Naive thymus-derived CD4-positive, alpha-beta T cell (primary cell): ENCODE data around the gene MRPL42. TPM values are rescaled to one million over a fixed set of nuclear protein-coding genes. Genes with fewer than 3 reads are reported as not detected.

ENCODE experiments used
- ATAC-seq: fragments of 150-1000 bp; cut with Tn5 transposase; 2 replicates; pipeline ENCODE4 v1.10.0; 2021; ENCODE audit warnings: mild to moderate bottlenecking, moderate library complexity
- CTCF ChIA-PET: fragments of 350-600 bp; sonication (Branson Sonifier 250); formaldehyde crosslinking; loops from one replicate; lab custom pipeline; 2021; ENCODE audit warnings: antibody characterized with exemption; lab: Charles Lee
- POLR2A ChIA-PET: fragments of 350-600 bp; sonication (Branson Sonifier 250); formaldehyde crosslinking; loops from one replicate; lab custom pipeline; 2021; ENCODE audit warnings: antibody characterized with exemption, inconsistent platforms; lab: Charles Lee
- DNase-seq, 9 donors: peaks; one replicate each; pipeline versions ENCODE4 v3.0.0 to v3.0.0-alpha.2; 2020 to 2022; ENCODE audit warnings: mixed read lengths in 1 of 9
- H3K27ac ChIP-seq: one replicate; pipeline ENCODE4 v1.7.0; 2013; ENCODE audit warnings: mild to moderate bottlenecking, low read depth, low read length, moderate library complexity
- H3K27me3 ChIP-seq, 2 donors: one replicate each; pipeline ENCODE4 v1.7.0; 2013; ENCODE audit warnings: low read length in 2 of 2, mild to moderate bottlenecking in 2 of 2, moderate library complexity in 2 of 2; ENCODE audit not compliant: control insufficient read depth in 2 of 2, insufficient read depth in 2 of 2
- H3K36me3 ChIP-seq, 3 experiments: 1 replicate in 2 of 3; 2 replicates in 1 of 3; pipeline ENCODE4 v1.7.0; 2013; ENCODE audit warnings: low read length in 3 of 3, mild to moderate bottlenecking in 3 of 3, moderate library complexity in 1 of 3; ENCODE audit not compliant: insufficient read depth in 3 of 3, control insufficient read depth in 2 of 3
- H3K4me1 ChIP-seq, 2 donors: one replicate each; pipeline ENCODE4 v1.7.0; 2013; ENCODE audit warnings: low read length in 2 of 2, mild to moderate bottlenecking in 2 of 2, moderate library complexity in 1 of 2; ENCODE audit not compliant: control insufficient read depth in 2 of 2, insufficient read depth in 2 of 2
- H3K4me3 ChIP-seq: 2 replicates; pipeline ENCODE4 v1.7.0; 2013; ENCODE audit warnings: mild to moderate bottlenecking, low read length
- H3K9me3 ChIP-seq, 3 experiments: 1 replicate in 2 of 3; 2 replicates in 1 of 3; pipeline ENCODE4 v1.7.0; 2013; ENCODE audit warnings: low read length in 3 of 3; ENCODE audit not compliant: control insufficient read depth in 2 of 3
- H3K27ac Mint-ChIP-seq, 9 donors: one replicate each; pipeline ENCODE4 v1.8.0; 2020 to 2022; ENCODE audit warnings: mixed read lengths in 9 of 9, mild to moderate bottlenecking in 8 of 9, moderate library complexity in 5 of 9, inconsistent platforms in 2 of 9
- H3K27me3 Mint-ChIP-seq, 5 donors: one replicate each; pipeline ENCODE4 v1.8.0; 2021 to 2022; ENCODE audit warnings: mixed read lengths in 5 of 5, mild to moderate bottlenecking in 1 of 5
- H3K36me3 Mint-ChIP-seq, 5 donors: one replicate each; pipeline ENCODE4 v1.8.0; 2020 to 2022; ENCODE audit warnings: mixed read lengths in 5 of 5, mild to moderate bottlenecking in 3 of 5, inconsistent platforms in 1 of 5
- H3K4me1 Mint-ChIP-seq, 7 donors: one replicate each; pipeline ENCODE4 v1.8.0; 2020 to 2022; ENCODE audit warnings: mixed read lengths in 7 of 7, mild to moderate bottlenecking in 3 of 7, inconsistent platforms in 1 of 7
- H3K4me3 Mint-ChIP-seq, 10 donors: one replicate each; pipeline ENCODE4 v1.8.0; 2020 to 2022; ENCODE audit warnings: mild to moderate bottlenecking in 10 of 10, mixed read lengths in 10 of 10, moderate library complexity in 6 of 10, inconsistent platforms in 2 of 10
- H3K9me3 Mint-ChIP-seq, 11 donors: one replicate each; pipeline ENCODE4 v1.8.0; 2020 to 2022; ENCODE audit warnings: mixed read lengths in 11 of 11, mild to moderate bottlenecking in 4 of 11, inconsistent platforms in 1 of 11, moderate library complexity in 1 of 11
- intact Hi-C, 2 donors: fragments of 100-400 bp; cut with micrococcal nuclease; formaldehyde crosslinking; loops; one replicate each; pipeline ENCODE4 v1.15.1; 2023
- polyA plus RNA-seq, 2 donors: library from polyadenylated mRNA; unstranded; fragments of 300-500 nt; fragmentation: Illumina TruSeq; gene quantifications; one replicate each; pipeline ENCODE4 v1.2.3, GENCODE V29; 2021
- total RNA-seq, 6 experiments: library from RNA in 5 of 6; stranded (reverse) in 5 of 6; gene quantifications; 1 replicate in 5 of 6; 2 replicates in 1 of 6; pipeline ENCODE4 v1.2.3 and lab custom pipeline; 2021 to 2026

MRPL42 gene
- total and polyA plus RNA-seq, 7 experiments from 2014 or later = 30.1 to 75.4 (median 48.6) TPM

DNA sequence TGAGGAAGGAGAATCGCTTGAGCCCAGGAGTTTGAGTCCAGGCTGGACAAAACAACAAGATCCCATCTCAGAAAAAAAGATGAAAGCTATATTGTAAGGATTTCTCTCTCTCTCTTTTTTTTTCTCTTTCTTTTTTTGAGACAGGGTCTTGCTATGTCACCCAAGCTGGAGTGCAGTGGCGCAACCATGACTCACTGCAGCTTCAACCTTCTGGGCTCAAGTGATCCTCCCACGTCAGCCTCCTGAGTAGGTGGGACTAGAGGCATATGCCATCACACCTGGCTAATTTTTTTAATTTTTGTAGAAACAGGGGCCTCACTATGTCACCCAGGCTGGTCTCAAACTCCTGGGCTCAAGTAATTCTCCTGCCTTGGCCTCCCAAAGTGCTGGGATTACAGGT is 5.8 kb upstream of the MRPL42 start:
- no peak overlapping the region for H3K27ac Mint-ChIP-seq
- no peaks in the 10 kb centered on the region for H3K9me3 ChIP-seq
- CTCF ChIA-PET = no interaction called here
- H3K4me1 Mint-ChIP-seq = peaks cover 0 to 11% (median 2%) of the 10 kb centered on the region in 7 donors
- no peaks in the 10 kb centered on the region for H3K27me3 Mint-ChIP-seq
- no peak overlapping the region for H3K27ac ChIP-seq
- DNase-seq (no peak), ATAC-seq (no peak)
- no peaks in the 10 kb centered on the region for H3K9me3 Mint-ChIP-seq
- no peaks in the 10 kb centered on the region for H3K4me1 ChIP-seq
- H3K36me3 Mint-ChIP-seq = no peaks in the 10 kb centered on the region
- POLR2A ChIA-PET = no interaction called here
- H3K4me3 Mint-ChIP-seq = no peak overlapping the region
- no peaks in the 10 kb centered on the region for H3K27me3 ChIP-seq
- no peak overlapping the region for H3K4me3 ChIP-seq
- H3K36me3 ChIP-seq = no peaks in the 10 kb centered on the region
- intact Hi-C loops = loop anchor here in 1 of 2 donors (10.0 kb wide), 1 partner anchor 743 kb away; no protein-coding TSS in a partner anchor

DNA sequence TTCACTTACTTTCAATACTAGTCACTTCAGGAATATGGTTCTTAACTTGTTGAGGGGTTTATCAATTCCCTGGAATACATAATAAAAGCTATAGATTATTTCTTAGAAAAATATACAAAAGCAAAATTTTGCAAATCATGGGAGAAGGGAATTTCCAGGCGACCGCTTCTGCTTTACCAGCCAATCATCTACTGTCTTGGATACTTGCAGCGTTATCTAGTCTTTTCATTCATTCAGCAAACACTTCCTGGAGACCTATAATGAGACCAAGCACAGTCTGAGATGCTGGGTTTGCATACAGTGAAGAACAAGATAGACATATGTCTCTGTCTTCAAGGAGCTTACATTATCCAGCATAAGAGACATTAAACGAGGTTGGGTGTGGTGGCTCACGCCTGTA is 1.5 kb upstream of the MRPL42 start:
- DNase-seq (no peak), ATAC-seq (no peak)
- H3K27ac ChIP-seq = no peak overlapping the region
- no peaks in the 10 kb centered on the region for H3K27me3 Mint-ChIP-seq
- peaks cover 0 to 6% (median 0%) of the 10 kb centered on the region in 3 experiments for H3K36me3 ChIP-seq
- no peak overlapping the region for H3K4me3 ChIP-seq
- no peaks in the 10 kb centered on the region for H3K27me3 ChIP-seq
- POLR2A ChIA-PET = interaction anchor here (1.1 to 3.1 kb wide), 5 partner anchors 9 to 27 kb away, joined by 3 to 16 read pairs (median 5); partner anchors contain the start of gene UBE2N
- H3K36me3 Mint-ChIP-seq = peaks cover 4 to 12% (median 6%) of the 10 kb centered on the region in 5 donors
- CTCF ChIA-PET = no interaction called here
- intact Hi-C loops = loop anchor here (5.0 to 10.0 kb wide), 2 partner anchors 739 to 991 kb away; partner anchors contain the start of gene CEP83 (in 1 of the 2)
- peaks cover 8 to 10% of the 10 kb centered on the region in 2 donors for H3K4me1 ChIP-seq
- H3K4me3 Mint-ChIP-seq = peak overlapping the region in 6 of 10 donors; percentile 33 to 68 (median 51)
- peak overlapping the region in 3 of 9 donors; percentile 31 to 97 (median 71) for H3K27ac Mint-ChIP-seq
- no peaks in the 10 kb centered on the region for H3K9me3 ChIP-seq
- no peaks in the 10 kb centered on the region for H3K9me3 Mint-ChIP-seq
- peaks cover 26 to 41% (median 36%) of the 10 kb centered on the region in 7 donors for H3K4me1 Mint-ChIP-seq

DNA sequence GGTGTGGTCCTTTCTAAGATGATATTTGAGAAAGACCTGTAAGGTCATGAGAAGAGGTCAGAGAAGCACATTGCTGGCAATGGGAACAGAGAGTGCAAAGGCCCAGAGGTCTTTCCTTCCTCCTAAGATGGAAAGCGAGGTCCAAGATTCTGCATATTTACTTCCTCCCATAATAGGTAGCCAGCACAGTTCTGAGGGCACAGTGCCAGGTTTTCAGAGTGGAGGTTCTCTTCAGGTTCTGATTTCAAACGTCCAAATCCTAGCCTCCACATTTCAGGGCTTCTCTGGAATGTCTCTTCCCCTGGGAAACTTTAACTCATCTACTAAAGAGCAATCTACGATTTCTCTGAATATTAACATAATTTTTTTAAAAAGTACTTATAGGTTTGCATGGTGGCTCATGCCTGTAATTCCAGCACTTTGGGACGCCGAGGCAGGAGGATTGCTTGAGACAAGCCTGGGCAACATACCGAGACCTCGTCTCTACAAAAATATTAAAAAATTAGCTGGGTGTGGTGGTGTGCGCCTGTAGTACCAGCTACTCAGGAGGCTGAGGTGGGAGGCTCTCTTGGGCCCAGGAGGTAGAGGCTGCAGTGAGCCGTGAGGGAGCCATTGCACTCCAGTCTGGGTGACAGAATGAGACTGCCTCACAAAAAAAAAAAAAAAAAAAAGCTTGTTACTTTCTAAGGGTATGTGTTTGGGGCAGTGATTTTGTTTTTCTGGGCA is 526 bp upstream of the MRPL42 start:
- ChIA-PET POLR2A (interaction anchor here (0.6 to 3.1 kb wide), 10 partner anchors 19 to 796 kb away, joined by 3 to 16 read pairs (median 4); partner anchors contain the start of gene UBE2N), CTCF (interaction anchor here (0.7 to 1.2 kb wide), 3 partner anchors 17 to 1520 kb away, joined by 3 to 5 read pairs (median 3); no protein-coding TSS in a partner anchor)
- Mint-ChIP-seq H3K27me3 (no peaks in the 10 kb centered on the region), H3K4me1 (peaks cover 28 to 44% (median 36%) of the 10 kb centered on the region in 7 donors), H3K27ac (peak overlapping the region; percentile 90 to 98 (median 95)), H3K9me3 (no peaks in the 10 kb centered on the region), H3K4me3 (peak overlapping the region; percentile 85 to 96 (median 93)), H3K36me3 (peaks cover 6 to 14% (median 7%) of the 10 kb centered on the region in 5 donors)
- intact Hi-C loops = loop anchor here (1.0 to 10.0 kb wide), 15 partner anchors 18 to 1751 kb away; partner anchors contain the start of genes CRADD (in 2 of the 2), NUDT4 (in 2 of the 2), CEP83 (in 1 of the 2) and EEA1 (in 1 of the 2)
- H3K4me3 ChIP-seq = peak overlapping the region; percentile 94
- ATAC-seq (no peak), DNase-seq (no peak)
- peaks cover 8 to 10% of the 10 kb centered on the region in 2 donors for H3K4me1 ChIP-seq
- peak overlapping the region; percentile 85 for H3K27ac ChIP-seq
- H3K9me3 ChIP-seq = no peaks in the 10 kb centered on the region
- no peaks in the 10 kb centered on the region for H3K27me3 ChIP-seq
- H3K36me3 ChIP-seq = peaks cover 0 to 9% (median 0%) of the 10 kb centered on the region in 3 experiments

DNA sequence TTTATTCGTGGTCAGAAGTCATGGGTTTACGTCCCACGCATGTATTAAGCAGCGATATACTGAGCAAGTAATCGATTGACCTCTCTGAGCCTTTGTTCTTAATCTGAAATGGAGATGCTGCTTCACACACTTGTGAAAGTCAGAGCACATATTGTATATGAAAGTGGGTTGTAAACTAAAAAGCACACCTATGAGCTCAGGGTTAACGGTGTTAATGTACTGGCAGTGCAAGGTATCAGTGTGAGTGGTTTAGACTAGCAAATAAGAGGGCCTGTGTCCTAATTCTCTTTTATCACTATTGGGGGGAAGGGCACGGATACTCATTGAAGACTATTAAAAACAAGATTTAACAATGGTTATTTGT is 676 bp downstream of the MRPL42 start:
- Mint-ChIP-seq H3K27me3 (no peaks in the 10 kb centered on the region), H3K9me3 (no peaks in the 10 kb centered on the region), H3K27ac (peak overlapping the region; percentile 90 to 98 (median 95)), H3K4me1 (peaks cover 28 to 51% (median 36%) of the 10 kb centered on the region in 7 donors), H3K36me3 (peaks cover 6 to 14% (median 7%) of the 10 kb centered on the region in 5 donors), H3K4me3 (peak overlapping the region; percentile 85 to 96 (median 93))
- Histone ChIP-seq H3K4me3 (peak overlapping the region; percentile 94), H3K4me1 (peaks cover 8 to 10% of the 10 kb centered on the region in 2 donors), H3K9me3 (no peaks in the 10 kb centered on the region), H3K27me3 (no peaks in the 10 kb centered on the region), H3K27ac (peak overlapping the region; percentile 85), H3K36me3 (peaks cover 0 to 13% (median 0%) of the 10 kb centered on the region in 3 experiments)
- ATAC-seq (no peak), DNase-seq (peak in 1 of 9 donors; percentile 11)
- ChIA-PET POLR2A (interaction anchor here (1.0 to 3.1 kb wide), 9 partner anchors 21 to 795 kb away, joined by 3 to 16 read pairs (median 4); partner anchors contain the start of genes CRADD and UBE2N), CTCF (interaction anchor here (0.5 to 1.8 kb wide), 7 partner anchors 9 to 481 kb away, joined by 3 to 8 read pairs (median 3); no protein-coding TSS in a partner anchor)
- intact Hi-C loops = loop anchor here (5.0 to 10.0 kb wide), 2 partner anchors 737 to 989 kb away; partner anchors contain the start of gene CEP83 (in 1 of the 2)

DNA sequence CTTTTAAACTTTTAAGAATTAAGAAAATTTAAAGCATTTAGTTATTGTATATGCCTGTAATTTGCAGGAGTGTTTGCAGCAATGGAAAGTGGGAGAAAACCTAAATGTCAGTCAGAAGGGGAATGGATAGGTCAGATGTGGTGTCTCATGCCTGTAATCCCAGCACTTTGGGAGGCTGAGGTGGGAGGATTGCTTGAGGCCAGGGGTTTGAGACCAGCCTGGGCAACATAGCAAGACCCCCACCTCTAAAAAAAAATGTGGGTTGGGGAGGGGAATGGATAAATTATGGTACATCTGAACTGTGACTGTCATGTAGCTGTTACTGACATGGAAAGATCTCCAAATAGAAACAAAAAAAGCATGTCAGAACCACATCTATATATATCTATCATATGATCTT is 2.1 kb downstream of the MRPL42 start:
- peaks cover 8 to 10% of the 10 kb centered on the region in 2 donors for H3K4me1 ChIP-seq
- H3K27ac ChIP-seq = no peak overlapping the region
- H3K9me3 ChIP-seq = no peaks in the 10 kb centered on the region
- Mint-ChIP-seq H3K4me3 (peak overlapping the region in 9 of 10 donors; percentile 38 to 95 (median 64)), H3K4me1 (peaks cover 27 to 55% (median 36%) of the 10 kb centered on the region in 7 donors), H3K27me3 (no peaks in the 10 kb centered on the region), H3K9me3 (no peaks in the 10 kb centered on the region), H3K36me3 (peaks cover 6 to 17% (median 7%) of the 10 kb centered on the region in 5 donors), H3K27ac (peak overlapping the region in 1 of 9 donors; percentile 34)
- CTCF ChIA-PET = interaction anchor here (0.6 kb wide), 1 partner anchor 31 kb away, joined by 3 read pairs; no protein-coding TSS in a partner anchor
- intact Hi-C loops = loop anchor here (5.0 to 10.0 kb wide), 2 partner anchors 735 to 988 kb away; partner anchors contain the start of gene CEP83 (in 1 of the 2)
- DNase-seq (no peak), ATAC-seq (no peak)
- no peaks in the 10 kb centered on the region for H3K27me3 ChIP-seq
- peaks cover 0 to 15% (median 0%) of the 10 kb centered on the region in 3 experiments for H3K36me3 ChIP-seq
- no peak overlapping the region for H3K4me3 ChIP-seq
- POLR2A ChIA-PET = interaction anchor here (0.6 to 2.0 kb wide), 4 partner anchors 26 to 1521 kb away, joined by 3 to 6 read pairs (median 4); partner anchors contain the start of gene UBE2N

DNA sequence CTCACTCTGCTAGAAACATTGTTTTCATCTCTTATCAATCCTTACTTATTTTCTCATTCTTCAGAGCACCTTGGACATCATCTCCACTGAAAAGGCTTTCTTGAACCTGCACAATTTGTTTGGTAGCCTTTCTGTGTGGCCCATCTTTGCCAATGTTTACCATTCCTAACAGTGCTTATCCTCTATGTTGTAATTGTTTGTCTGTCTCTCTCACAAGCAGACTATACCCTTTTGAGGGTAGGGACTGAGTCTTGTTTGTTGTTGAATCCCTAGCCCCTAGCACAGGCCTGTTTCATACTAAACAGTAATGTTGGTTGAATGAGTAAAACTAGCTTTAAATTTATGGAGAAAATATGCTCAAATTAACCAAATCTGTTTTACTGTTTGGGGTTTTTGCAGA is 9.2 kb downstream of the MRPL42 start:
- no peaks in the 10 kb centered on the region for H3K4me1 ChIP-seq
- H3K36me3 ChIP-seq = peaks cover 6 to 42% (median 8%) of the 10 kb centered on the region in 3 experiments
- H3K27me3 Mint-ChIP-seq = no peaks in the 10 kb centered on the region
- no peaks in the 10 kb centered on the region for H3K9me3 Mint-ChIP-seq
- no peaks in the 10 kb centered on the region for H3K9me3 ChIP-seq
- no peak overlapping the region for H3K4me3 ChIP-seq
- H3K36me3 Mint-ChIP-seq = peaks cover 0 to 12% (median 4%) of the 10 kb centered on the region in 5 donors
- CTCF ChIA-PET = interaction anchor here (1.3 kb wide), 1 partner anchor 9 kb away, joined by 5 read pairs; the partner anchor contains the start of gene MRPL42
- DNase-seq (no peak), ATAC-seq (no peak)
- peak overlapping the region in 2 of 9 donors; percentile 1 to 29 for H3K27ac Mint-ChIP-seq
- H3K4me3 Mint-ChIP-seq = no peak overlapping the region
- no peaks in the 10 kb centered on the region for H3K27me3 ChIP-seq
- H3K27ac ChIP-seq = no peak overlapping the region
- intact Hi-C loops = no loop called here
- POLR2A ChIA-PET = interaction anchor here (0.6 kb wide), 1 partner anchor 66 kb away, joined by 3 read pairs; no protein-coding TSS in a partner anchor
- peaks cover 3 to 20% (median 11%) of the 10 kb centered on the region in 7 donors for H3K4me1 Mint-ChIP-seq
